ENCODE data around the gene REXO4.
A peak's percentile ranks its signal among the peaks of the same experiment; 100 is the strongest.

Gene REXO4

DNA sequence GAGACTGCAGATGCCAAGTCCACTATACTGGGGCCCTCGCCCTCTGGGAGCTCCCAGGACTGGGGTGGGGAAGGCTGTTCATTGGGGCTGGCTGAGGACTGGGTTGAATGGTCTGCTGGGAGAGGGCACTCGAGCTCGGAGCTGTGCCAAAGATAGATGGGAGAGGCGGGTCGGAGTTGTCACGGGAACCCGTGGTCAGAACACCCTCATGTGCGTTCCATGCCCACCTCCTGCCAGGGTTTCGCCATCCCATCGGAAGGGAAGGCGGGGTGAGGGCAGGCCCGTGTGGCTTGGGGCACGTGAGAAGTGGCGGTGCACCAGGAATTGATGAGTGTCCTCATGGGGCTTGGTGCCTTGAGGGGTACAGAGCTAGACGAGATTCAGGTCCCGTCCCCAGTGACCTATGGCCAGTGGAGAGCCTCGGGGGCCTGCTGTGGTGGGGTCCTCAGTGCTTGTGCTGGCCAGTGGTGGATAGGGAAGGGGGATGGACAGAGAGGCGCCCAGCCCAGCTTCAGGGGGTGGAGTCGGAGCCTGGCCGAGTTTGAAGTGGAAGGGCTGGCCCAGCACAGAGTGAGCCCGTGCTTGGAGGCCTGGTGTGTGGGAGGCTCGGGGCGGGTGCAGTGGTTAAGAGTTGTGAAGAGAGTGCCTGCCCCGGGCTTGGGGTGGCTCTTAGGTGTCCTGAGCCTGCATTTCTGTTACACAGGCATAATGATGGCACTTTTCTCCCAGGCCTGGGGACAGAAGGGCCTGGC lies 46.2 kb upstream of the REXO4 start:
- POLR2A ChIA-PET: no interaction called here
- H3K4me3 ChIP-seq (ENCODE audit: low read depth, low read length): no peak overlapping the region
- no peaks in the 10 kb centered on the region for H3K9me3 ChIP-seq (ENCODE audit: control insufficient read depth, insufficient read depth, low read depth, low read length)
- CTCF ChIA-PET: interaction anchor here (0.6 to 1.7 kb wide), 5 partner anchors 8 to 547 kb away, joined by 3 to 5 read pairs (median 4); no protein-coding TSS in a partner anchor
- TF ChIP-seq ZFHX2 (tag by site-specific recombination; conservative IDR thresholded peaks at IDR 0.05) (peak; percentile 45), ZXDB (tag by site-specific recombination; IDR thresholded peaks at IDR 0.05) (no peak), ZNF24 (tag by site-specific recombination; IDR thresholded peaks at IDR 0.05) (no peak), SP2 (tag by site-specific recombination; IDR thresholded peaks at IDR 0.05) (0 out of 2 replicates have a peak, but pooled peaks have one; percentile 11), ZNF571 (tag by site-specific recombination; IDR thresholded peaks at IDR 0.05) (no peak), EGR2 (tag by site-specific recombination; IDR thresholded peaks at IDR 0.05; ENCODE audit: low read depth) (peak; percentile 33; the same call in 1 of the 2 replicates)
- H3K4me1 ChIP-seq (ENCODE audit: control insufficient read depth, insufficient read depth, low read length): no peaks in the 10 kb centered on the region
- peaks cover 0 to 8% of the 10 kb centered on the region in 2 experiments; a peak in 1 of 3 replicates for H3K36me3 ChIP-seq (ENCODE audit: control insufficient read depth in 2 of 2, insufficient read depth in 1 of 2, low read length in 2 of 2)
- H3K27ac ChIP-seq (ENCODE audit: extremely low read depth, low read depth, low read length): no peak overlapping the region

DNA sequence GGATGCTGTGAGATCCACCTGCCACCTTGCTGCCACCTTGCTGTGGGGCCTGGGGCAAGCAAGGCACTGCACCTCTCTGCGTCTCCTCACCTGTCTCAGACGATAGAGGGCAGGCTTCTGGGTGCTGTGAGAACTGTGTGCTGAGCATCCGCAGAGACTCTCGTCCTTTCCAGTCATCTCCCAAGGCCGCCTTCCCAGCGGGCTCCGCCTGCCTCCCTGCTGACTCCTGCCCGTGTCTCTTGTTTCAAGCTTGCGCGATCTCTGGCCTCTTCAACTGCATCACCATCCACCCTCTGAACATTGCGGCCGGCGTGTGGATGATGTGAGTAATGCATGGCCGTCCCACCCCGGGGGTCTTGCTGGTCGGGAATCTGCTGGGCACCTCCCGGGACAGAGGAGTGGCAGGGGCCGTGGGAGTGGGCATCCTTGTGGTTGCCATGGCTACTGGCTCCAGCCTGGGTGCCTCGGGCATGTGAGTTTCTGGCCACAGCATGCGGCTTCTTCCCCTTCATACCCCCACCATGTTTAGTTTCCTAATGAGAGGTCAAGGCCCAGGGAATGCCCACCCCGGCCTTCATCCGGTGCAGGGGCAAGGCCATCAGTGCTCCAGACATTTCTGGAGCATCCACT lies 45.5 kb upstream of the REXO4 start:
- no peaks in the 10 kb centered on the region for H3K9me3 ChIP-seq (ENCODE audit: control insufficient read depth, insufficient read depth, low read depth, low read length)
- CTCF ChIA-PET: interaction anchor here (0.5 to 1.3 kb wide), 6 partner anchors 23 to 546 kb away, joined by 3 to 10 read pairs (median 4); no protein-coding TSS in a partner anchor
- no peak overlapping the region for H3K4me3 ChIP-seq (ENCODE audit: low read depth, low read length)
- no peak for TF ChIP-seq OSR2 (tag by site-specific recombination; IDR thresholded peaks at IDR 0.05)
- peak; percentile 62 for TF ChIP-seq CTCF (tag by site-specific recombination; IDR thresholded peaks at IDR 0.05)
- H3K36me3 ChIP-seq (ENCODE audit: control insufficient read depth in 2 of 2, insufficient read depth in 1 of 2, low read length in 2 of 2): peaks cover 0 to 8% of the 10 kb centered on the region in 2 experiments; a peak in 1 of 3 replicates
- H3K27ac ChIP-seq (ENCODE audit: extremely low read depth, low read depth, low read length): no peak overlapping the region
- H3K4me1 ChIP-seq (ENCODE audit: control insufficient read depth, insufficient read depth, low read length): no peaks in the 10 kb centered on the region
- POLR2A ChIA-PET: no interaction called here

- Histone ChIP-seq H3K4me3 (ENCODE audit: low read depth, low read length) (no peak overlapping the region), H3K36me3 (ENCODE audit: control insufficient read depth in 2 of 2, insufficient read depth in 1 of 2, low read length in 2 of 2) (peaks cover 0 to 8% of the 10 kb centered on the region in 2 experiments; a peak in 1 of 3 replicates), H3K9me3 (ENCODE audit: control insufficient read depth, insufficient read depth, low read depth, low read length) (no peaks in the 10 kb centered on the region), H3K4me1 (ENCODE audit: control insufficient read depth, insufficient read depth, low read length) (no peaks in the 10 kb centered on the region), H3K27ac (ENCODE audit: extremely low read depth, low read depth, low read length) (no peak overlapping the region)
- POLR2A ChIA-PET: interaction anchor here (1.3 kb wide), 1 partner anchor 87 kb away, joined by 3 read pairs; no protein-coding TSS in a partner anchor
- TF ChIP-seq ZNF37A (tag by site-specific recombination; IDR thresholded peaks at IDR 0.05): no peak
- TF ChIP-seq ZEB2 (tag by site-specific recombination; IDR thresholded peaks at IDR 0.05): no peak
- TF ChIP-seq SCRT2 (tag by site-specific recombination; IDR thresholded peaks at IDR 0.05): no peak
- no peak for TF ChIP-seq OVOL3 (tag by site-specific recombination; IDR thresholded peaks at IDR 0.05)
- no peak for TF ChIP-seq ZNF19 (tag by site-specific recombination; IDR thresholded peaks at IDR 0.05; ENCODE audit: low read depth)
- TF ChIP-seq ZNF157 (tag by site-specific recombination; IDR thresholded peaks at IDR 0.05): no peak
- TF ChIP-seq ZNF785 (tag by site-specific recombination; IDR thresholded peaks at IDR 0.05): no peak
- CTCF ChIA-PET: interaction anchor here (0.7 to 1.9 kb wide), 4 partner anchors 25 to 533 kb away, joined by 3 to 10 read pairs (median 4); no protein-coding TSS in a partner anchor
These were observed 44.2 kb upstream of the REXO4 start for GRCh38 chr9:133461975-133462374.

Data from HEK293 (cell line).